HG02678 (cell line): ENCODE data around the gene AKAP13.

Experiments used
- ATAC-seq: cut with Tn5 transposase; IDR thresholded peaks from one replicate; pipeline ENCODE4 v1.9.1; 2021; ENCODE audit warnings: mild to moderate bottlenecking, moderate library complexity; ENCODE audit not compliant: unreplicated experiment

Gene AKAP13

DNA sequence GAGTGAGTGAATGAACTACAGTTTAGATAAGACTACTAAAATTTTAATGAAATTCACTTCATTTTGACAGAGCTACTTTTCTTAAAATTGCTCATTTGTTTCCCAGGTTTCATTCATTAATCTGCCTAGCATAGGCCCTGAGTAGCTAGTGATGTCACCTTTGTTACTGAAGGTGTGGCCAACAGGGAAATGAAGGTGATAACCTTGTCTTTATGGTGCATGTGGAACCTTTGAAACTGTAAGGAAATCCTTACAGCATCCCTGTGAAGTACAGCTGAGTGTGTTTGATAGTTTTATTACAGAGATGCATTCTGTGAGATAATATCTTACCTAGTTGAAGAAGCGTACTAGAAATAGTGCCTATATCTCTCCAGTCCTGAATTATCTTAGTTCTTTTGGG lies 112.9 kb downstream of the AKAP13 start:
- ATAC-seq, result no peak

- ATAC-seq, result no peak
Observed at GRCh38 chr15:85494048-85494777, 113.8 kb downstream of the AKAP13 start.

DNA sequence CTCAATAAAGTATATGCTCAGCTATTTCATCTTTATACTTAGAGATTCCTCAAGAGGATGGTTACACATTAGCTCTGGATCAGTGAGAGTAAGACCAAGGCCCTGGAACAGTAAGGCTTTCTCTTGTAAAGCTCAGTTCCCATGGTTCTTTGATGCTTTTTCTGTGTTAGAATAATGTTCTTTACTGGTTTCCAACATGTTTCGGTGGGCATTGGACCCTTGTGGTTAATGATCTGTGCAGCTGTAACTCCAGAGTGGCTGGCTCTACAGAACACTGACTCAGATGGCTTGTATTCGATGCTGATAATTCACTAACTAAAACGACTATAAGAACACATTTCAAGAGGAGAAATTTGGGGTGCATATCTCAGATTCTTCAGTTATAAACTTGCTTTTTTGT lies 114.7 kb downstream of the AKAP13 start:
- ATAC-seq, result no peak

DNA sequence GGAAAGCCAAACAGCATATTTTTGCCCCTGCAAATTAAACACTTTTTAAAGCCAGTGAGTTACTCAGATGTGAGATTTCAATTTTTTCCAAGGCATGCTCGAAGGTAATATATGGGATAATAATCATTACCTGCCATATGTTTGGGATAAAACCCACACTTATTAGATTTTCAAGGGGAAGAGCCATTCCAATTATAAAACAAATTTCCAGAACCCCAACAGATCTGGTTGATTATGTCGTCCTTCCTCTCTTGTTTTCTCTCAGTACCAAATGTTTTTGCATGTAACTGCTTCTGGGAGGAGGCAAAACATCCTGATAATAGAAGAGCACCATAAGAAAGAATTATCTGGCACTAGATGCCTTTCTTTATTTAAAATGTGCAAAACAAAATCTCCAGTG lies 115.1 kb downstream of the AKAP13 start:
- ATAC-seq, result no peak

DNA sequence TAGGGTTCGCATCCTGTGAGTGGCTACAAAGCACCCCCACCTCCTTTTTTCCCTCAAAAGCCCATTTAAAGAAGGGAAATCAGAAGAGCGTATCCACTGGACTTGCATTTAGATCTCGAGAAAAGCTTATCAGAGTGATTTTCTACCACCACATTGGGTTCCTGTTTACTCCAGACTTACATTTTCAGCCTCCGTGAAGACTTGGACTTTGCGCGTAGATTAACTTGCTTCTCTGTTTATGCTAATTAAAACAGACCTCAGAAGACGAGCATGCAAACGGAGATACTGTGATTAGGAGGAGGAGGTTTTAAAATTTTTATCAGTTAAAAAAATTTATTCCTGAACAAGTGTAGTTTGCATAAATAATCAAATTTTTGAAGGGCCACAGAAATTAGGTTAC lies 115.7 kb downstream of the AKAP13 start:
- ATAC-seq, result no peak

DNA sequence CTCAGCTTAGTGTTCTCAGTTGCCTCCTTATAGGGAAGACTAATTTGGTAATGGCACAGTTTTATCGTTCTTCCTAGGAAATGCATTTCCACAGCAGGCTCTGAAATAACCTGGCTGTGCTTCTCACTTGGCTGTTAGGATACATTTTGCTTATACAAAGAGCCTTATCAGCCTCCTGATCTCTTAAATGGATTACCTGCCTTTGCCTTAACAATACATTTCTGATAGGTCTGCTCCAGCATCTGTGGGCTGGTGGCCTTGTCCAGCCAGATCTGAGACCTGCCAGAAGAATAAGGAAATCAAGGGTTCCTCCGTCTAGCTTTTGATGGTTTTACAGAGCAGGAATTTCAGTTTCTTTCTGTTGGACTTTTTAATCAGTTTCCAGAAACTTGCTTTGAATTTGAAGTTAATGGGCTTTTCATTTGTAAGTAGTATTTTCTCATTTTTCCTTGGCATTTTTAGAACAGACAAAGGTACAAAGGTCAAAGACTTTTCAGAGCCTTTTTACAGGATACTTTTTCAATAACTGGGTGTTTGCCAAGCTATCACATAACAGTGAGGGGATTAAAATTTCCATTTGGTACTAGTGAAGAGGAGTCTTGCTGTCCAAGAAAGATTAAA lies 116.3 kb downstream of the AKAP13 start:
- no peak for ATAC-seq

GRCh38 chr15:85497172-85497569 lies 116.8 kb downstream of the AKAP13 start:
- no peak for ATAC-seq

DNA sequence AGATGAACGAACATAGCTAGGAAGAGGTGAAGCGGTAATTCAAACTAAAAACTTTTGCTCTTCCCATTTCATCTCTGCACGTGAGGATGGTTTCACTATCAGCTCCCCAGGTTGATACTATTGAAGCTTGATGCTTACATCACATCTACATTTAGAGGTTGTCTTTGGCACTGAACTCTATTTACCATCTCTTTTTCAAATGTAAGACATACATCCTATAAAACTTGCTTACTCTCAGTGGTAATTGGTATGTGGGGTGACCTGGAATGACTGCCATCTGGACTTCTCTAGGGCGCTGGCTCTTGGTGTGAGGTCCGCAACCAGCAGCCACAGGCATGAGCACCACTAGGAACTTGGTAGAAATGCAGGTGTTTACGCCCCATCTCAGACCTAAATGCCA lies 118.1 kb downstream of the AKAP13 start:
- ATAC-seq, result no peak

DNA sequence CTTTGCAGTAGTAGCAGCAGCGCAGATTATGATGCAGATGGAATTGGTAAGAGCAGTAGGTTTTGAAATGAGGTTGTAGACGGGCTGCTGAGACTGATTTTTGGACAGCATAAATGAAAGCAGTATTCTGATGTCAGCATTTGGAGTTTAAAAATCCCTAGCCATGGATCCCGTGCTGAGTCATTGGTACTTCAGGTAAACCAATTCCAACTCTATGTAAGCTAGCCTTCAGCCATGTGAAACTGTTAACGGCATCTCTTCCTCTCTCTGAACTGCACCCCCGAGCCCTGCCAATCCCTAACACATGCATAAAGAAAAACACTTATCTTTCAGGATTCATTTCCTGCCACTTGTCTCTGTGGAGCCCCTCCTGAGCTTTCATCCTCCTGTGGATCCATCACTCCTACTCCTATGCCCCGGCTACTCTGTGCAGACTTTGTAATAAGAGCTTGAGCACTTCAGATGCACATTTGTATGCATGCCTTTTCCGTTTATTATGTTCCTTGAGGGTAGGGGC lies 119.0 kb downstream of the AKAP13 start:
- ATAC-seq, result no peak

DNA sequence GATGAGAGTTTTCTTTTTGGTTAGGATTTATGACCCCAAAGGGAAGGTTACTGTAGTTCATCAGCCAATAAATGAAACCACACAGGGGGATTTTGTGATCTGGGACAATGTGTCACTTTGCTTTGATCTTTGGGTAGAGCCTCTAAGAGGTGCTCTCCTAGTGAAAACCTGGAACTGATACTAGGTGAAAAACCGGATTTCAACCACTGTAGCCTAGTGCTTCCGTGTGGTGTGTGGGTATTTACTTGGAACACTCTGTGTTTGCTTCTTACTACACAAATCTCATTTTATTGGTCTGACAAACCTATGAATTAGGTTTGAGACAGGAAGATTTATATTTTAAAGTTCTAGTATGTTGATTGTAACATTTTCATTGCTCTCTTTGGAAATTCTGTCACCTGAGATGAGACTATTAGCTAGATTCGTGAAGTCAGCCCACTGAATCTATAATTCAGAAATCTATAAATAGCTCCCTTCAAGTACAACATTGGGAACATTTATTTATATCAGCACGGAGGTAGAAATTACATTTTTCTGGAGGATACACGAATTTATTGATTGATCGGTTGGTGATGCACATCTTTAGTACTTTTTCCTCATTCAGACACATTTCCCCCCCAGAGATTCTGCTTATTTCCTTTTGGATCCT lies 119.8 kb downstream of the AKAP13 start:
- peak; percentile 52 for ATAC-seq

DNA sequence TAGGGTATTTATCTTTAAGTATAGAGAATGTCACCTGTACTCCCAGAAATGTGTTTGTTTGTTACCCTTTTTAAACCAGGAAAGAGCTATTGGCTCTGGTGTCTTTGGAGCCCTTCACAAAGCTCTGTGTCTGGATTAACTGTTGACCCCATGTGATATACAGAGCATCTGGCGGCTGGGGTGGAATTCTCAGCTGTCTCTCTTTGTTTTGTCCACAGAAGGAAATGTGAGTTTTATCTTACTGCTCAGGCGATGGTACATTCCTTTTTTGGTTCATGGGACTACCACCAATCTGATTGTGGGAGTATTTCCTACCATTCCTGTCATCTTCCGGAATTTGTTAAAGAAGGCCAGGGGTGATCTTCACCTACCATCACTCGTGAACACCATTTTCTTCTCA lies 120.3 kb downstream of the AKAP13 start:
- no peak for ATAC-seq

DNA sequence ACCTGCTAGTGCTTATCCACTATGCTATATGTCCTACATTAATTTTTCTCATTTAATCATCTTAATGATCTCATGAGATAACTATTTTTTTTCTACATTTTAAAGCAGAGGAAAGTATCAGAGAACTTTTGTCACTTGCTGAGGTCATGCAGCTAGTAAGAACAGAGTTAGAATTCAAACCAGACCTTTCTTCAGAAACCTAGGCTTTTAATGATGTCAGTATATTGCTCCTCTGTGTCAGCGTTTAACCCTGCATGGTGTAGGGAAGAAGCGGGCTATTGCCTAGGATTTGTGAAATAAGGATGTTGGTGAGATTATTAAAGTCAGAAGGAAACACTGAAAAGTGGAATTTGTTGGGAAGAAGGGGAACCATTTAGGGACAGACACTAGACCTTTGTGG lies 121.2 kb downstream of the AKAP13 start:
- no peak for ATAC-seq

DNA sequence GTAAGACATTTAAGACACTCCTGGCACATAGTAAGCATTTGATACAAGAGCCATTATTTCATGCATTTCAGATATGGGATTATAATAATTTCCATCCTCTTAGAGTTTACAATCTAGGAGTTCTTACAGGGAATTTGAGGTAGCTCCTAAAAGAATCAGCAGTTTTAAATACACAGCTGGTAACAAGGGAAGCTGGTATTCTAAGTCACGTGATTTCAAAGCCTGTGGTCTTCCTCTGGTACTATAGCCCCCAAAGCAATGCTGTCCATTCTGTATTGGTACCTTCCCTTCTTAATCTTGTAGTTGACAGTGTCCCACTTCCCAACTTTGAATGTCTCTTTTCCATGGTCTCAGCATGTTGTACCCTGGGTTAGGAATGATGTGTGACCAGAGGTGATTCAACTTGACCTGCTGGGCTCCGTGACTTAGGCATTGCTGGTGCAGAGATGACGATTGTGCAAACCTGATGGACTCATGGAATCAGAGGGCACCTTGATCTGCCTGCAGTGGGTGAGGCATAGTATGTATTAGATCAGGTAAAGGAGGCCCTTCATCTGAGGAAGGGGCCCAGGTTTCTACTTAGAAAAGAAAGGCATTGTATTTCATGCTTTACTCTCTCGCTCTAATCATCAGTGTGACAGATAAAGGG lies 122.9 kb downstream of the AKAP13 start:
- ATAC-seq, result no peak

DNA sequence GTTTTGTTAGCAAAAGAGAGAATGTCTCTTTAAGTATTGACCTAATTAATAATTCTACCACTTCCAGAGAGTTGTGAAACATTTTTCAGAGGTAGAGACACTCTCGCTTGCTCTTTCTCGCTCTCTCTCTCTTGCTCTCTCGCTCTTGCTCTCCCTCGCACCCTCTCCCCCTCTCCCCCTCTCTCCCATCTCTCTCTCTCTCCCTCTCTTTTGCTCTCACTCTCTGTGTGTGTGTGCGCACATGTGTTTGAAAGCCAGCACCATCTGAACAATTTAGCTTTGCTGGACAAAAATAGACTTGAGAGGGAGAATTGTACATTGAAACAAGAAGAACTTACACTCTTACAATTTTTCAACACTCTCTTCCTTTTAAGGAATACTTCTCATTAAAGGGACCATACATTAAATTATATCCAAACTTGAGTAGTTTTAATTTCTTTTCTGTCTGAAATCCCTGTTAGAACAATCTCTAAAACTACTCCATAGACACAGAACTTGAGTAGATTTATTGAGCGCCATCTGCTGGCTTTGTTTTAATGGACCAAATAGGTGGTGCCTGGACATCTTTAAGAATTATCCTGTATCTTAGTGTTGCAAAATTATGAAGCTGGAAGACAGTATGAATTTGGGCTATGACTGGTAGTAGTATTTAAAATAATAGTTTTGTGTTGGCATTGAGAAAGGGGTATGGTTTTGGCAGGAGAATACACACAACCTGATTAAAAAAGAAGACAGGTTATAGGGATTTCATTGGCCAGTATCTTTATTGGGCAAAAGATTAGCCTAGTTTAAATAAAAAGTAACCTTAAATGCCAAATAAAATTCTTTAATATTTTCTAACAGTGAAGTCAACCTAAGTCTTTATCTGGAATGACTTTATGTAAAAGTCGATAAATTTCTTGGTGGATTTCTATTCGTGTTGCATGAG lies 124.6 kb downstream of the AKAP13 start:
- ATAC-seq, result no peak

DNA sequence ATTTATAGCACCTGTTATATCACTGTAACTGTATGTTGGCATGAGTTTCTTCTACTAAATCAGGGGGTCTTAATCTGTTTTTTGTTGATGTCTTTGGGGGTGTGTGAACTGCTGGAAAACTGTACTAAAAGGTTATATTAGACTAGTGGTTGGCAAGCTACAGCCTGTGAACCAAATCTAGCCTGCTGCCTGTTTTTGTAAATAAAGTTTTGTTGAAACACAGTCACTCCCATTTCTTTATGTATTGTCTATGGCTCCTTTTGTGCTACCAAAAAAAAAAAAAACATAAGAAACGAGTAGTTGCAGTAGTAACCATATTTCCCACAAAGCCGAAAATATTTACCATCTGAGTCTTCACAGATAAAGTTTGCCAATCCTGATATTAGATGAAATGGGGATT lies 126.7 kb downstream of the AKAP13 start:
- ATAC-seq, result no peak

GRCh38 chr15:85509973-85510372 lies 129.6 kb downstream of the AKAP13 start:
- ATAC-seq, result no peak

GRCh38 chr15:85514413-85514812 lies 134.0 kb downstream of the AKAP13 start:
- no peak for ATAC-seq

- no peak for ATAC-seq
Observed at GRCh38 chr15:85515212-85515611, 134.8 kb downstream of the AKAP13 start.

DNA sequence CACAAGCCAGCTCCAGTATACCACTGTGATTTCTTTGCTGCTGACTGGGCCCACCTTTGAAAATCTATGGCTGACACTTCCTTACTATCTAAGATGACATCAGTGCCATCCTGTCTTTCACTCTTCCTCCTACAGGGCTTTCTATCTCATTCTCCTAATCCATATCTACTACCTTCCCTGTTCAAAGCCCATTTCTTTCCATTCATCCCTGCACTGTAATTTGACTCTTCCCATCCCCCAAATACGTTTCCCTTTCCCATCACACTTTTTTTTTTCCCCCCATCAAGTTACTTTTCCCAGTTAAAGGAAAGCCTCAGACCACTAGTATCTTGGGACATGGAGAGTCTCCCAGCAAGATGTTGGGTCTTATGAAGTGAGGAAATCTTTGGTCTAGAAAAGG lies 136.7 kb downstream of the AKAP13 start:
- ATAC-seq, result no peak

GRCh38 chr15:85518979-85519761 lies 138.8 kb downstream of the AKAP13 start:
- no peak for ATAC-seq
